Right ventricle myocardium superior (tissue), 1 donor: ENCODE results near the gene MAML2. TPM values are rescaled to one million over a fixed set of nuclear protein-coding genes. Genes with fewer than 3 reads are reported as not detected.

Experiments
- ATAC-seq: fragments of 200-7000 bp; cut with Tn5 transposase; one replicate; pipeline ENCODE4 v1.9.1; 2020; ENCODE audit warnings: mild to moderate bottlenecking; ENCODE audit not compliant: poor library complexity
- DNase-seq: peaks from one replicate; pipeline ENCODE4 v3.0.0-alpha.2; 2020
- intact Hi-C: fragments of 100-400 bp; cut with DNase I; formaldehyde crosslinking; loops from one replicate; pipeline ENCODE4 v1.11.2; 2022
- microRNA-seq: library from miRNA; unstranded; fragments of <30 nt; microRNA quantifications from one replicate; pipeline ENCODE4 v1.2.0, GENCODE V29; 2020
- total RNA-seq: library from RNA; stranded (reverse); fragmentation: NEBNext Ultra II Directional; extraction: Animal tissue kit (Norgen Biotek cat#: 25700); gene quantifications from one replicate; pipeline ENCODE4 v1.2.1, GENCODE V29; 2021
- donor health status: DM: no; HTN: yes; CAD: no; lungs with severe emphysema.

MAML2 gene
- total RNA-seq, 1 donor from 2014 or later = 4.5 TPM

DNA sequence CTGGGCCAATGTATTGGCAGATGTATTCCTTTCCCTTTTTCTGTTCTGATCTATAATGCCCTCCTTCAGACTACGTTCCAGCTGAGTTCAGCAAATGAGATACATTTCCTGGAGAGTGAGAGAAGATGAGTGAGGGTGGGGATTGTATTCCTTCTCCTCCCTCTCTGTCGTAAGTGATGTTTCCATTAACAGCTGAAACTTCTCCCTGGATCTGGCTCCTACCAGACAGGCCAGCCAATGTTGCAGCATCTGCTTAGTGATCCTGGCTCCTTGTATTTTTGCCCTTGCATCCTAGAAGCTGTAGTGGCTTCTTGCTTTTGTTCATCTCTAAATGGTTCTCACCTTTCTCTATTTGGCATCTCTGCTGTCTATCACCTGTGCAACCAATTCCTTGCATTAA, 370.9 kb downstream of the MAML2 start:
- DNase-seq = no peak
- no peak for ATAC-seq
- intact Hi-C loops = no loop called here

- ATAC-seq (no peak), DNase-seq (no peak)
- intact Hi-C loops = no loop called here
Observed at GRCh38 chr11:95968585-95968984, 374.4 kb downstream of the MAML2 start.

DNA sequence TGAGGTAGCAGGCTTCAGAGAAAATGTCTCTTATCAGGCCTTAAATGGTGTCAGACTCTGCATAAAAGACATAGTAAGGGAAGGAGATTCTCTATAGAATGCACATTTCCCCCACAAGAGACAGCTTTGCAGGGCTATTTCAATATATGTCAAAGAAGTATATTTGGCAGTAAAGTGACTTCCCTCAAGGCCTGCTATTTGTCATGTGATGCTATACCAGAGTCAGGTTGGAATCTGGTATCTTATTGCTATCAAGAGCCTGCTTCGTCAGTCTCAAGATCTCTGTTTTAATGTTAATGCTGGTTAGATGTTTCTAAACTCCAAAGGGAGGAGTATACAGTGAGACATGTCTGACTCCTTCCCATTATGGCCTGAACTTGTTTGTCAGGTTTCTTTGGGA, 378.7 kb downstream of the MAML2 start:
- no peak for ATAC-seq
- DNase-seq = no peak
- intact Hi-C loops = no loop called here

- DNase-seq (no peak), ATAC-seq (no peak)
- intact Hi-C loops = no loop called here
Observed at GRCh38 chr11:95961758-95962157, 381.2 kb downstream of the MAML2 start.

DNA sequence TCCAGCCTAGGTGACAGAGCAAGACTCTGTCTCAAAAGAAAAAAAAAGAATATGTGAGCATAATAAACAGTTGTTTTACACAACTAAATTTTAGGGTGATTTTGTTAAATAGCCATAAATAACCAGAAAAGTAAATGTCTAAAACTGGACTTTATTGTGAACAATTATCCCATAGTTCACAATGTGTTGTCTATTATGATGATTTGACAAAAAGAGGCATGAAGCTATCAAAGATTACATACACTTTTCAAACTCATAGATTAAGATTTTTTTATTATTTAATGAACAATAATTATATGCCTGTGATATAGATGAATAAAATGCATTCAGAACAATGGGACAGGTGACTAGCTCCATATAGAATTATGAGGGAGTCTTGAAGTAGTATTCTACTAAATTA, 392.1 kb downstream of the MAML2 start:
- DNase-seq (no peak), ATAC-seq (no peak)
- intact Hi-C loops = no loop called here

- ATAC-seq = no peak
- intact Hi-C loops = no loop called here
- no peak for DNase-seq
Observed at GRCh38 chr11:95948637-95949036, 394.4 kb downstream of the MAML2 start.

- ATAC-seq (no peak), DNase-seq (no peak)
- intact Hi-C loops = no loop called here
Observed at GRCh38 chr11:95944623-95945022, 398.4 kb downstream of the MAML2 start.

GRCh38 chr11:95943546-95943945, 399.4 kb downstream of the MAML2 start:
- intact Hi-C loops = no loop called here
- no peak for DNase-seq
- no peak for ATAC-seq

- intact Hi-C loops = no loop called here
- ATAC-seq (no peak), DNase-seq (no peak)
Observed at GRCh38 chr11:95939091-95939490, 403.9 kb downstream of the MAML2 start.

- no peak for DNase-seq
- intact Hi-C loops = no loop called here
- ATAC-seq = no peak
Observed at GRCh38 chr11:95937358-95937757, 405.6 kb downstream of the MAML2 start.

DNA sequence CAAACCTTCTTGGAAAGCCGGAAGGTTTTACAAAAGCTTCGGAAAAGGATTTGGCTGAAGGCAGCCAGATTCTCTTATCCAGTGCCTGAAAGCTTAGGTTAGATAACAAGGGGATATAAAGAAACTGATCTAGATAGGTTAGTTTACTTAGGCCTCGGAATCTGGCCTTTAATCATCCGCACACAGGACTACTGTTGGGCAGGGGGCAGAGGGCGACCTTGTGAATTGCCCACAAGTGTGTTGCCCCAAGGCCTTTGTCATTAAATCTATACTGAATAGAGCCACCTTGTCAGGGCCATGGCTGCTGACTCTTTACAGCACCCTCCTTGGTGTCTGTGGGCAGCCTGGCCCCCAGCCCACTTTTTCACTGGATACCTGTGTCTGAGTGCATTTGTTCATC, 409.4 kb downstream of the MAML2 start:
- ATAC-seq (no peak), DNase-seq (no peak)
- intact Hi-C loops = no loop called here

DNA sequence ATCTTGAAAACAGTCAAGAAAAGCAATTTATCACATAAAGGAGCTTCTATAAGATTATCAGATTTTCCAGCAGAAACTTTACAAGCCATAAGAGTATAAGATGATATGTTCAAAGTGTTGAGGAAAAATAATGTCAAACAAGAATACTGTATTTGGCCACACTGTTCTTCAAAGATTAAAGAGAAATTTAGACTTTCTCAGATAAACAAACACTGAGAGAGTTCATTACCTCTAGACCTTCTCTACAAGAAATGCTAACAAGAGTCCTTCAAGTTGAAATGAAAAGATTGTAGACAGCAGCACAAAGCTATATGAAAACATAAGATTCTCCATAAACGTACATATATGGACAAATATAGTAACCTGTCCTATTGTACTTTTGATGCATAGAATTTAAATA, 411.1 kb downstream of the MAML2 start:
- DNase-seq (no peak), ATAC-seq (no peak)
- intact Hi-C loops = no loop called here

DNA sequence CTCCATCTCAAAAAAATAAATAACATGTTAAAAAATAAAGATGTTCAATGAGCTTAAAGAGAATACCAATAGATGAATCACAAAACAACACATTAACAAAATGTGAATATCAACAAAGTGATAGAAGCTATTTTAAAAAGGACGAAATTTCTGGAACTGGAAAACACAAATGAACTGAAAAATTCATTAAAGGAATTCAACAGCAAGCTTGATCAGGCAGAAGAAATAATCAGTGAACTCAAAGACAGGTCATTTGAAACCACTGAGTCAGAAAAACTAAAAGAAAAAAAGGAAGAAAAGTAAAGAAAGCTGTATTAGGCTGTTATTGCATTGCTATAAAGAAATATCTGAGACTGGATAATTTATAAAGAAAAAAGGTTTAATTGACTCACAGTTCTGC, 412.0 kb downstream of the MAML2 start:
- intact Hi-C loops = no loop called here
- DNase-seq = no peak
- no peak for ATAC-seq

GRCh38 chr11:95926726-95927125, 416.3 kb downstream of the MAML2 start:
- ATAC-seq = no peak
- intact Hi-C loops = no loop called here
- DNase-seq = no peak

Small RNAs within 50 kb of the gene (microRNA-seq; reads per million reads assigned to microRNA genes)
- not detected for gene MIR1260B

Other genes starting within 250 kb of the MAML2 start
- 12.7 TPM for gene CCDC82, start 46.7 kb upstream of the MAML2 start, total RNA-seq
- 6.5 TPM for gene JRKL, start 46.8 kb upstream of the MAML2 start, total RNA-seq